ENCODE data around the gene FRMD4A.

Gene FRMD4A

GRCh38 chr10:13678101-13678843, 652.5 kb downstream of the FRMD4A start:
- no peaks in the 10 kb centered on the region for H3K79me1 ChIP-seq (ENCODE audit: low read depth, low read length)
- H4K8ac ChIP-seq (ENCODE audit: low read depth, low read length): no peak overlapping the region
- H3K4ac ChIP-seq (ENCODE audit: low read length): no peak overlapping the region
- no peak overlapping the region for H4K91ac ChIP-seq (ENCODE audit: low read depth, low read length, poor library complexity)
- no peak overlapping the region for H3K23ac ChIP-seq (ENCODE audit: low read depth, low read length, poor library complexity)
- H3K27ac ChIP-seq (replicated peaks; ENCODE audit: low read length): no peak overlapping the region
- H3K9ac ChIP-seq (ENCODE audit: low read depth, low read length, poor library complexity): no peak overlapping the region
- peaks cover 4 to 8% of the 10 kb centered on the region in 2 donors for H3K4me1 ChIP-seq (ENCODE audit: control insufficient read depth in 2 of 2, insufficient read depth in 1 of 2, low read depth in 1 of 2, low read length in 2 of 2)
- H2BK15ac ChIP-seq (ENCODE audit: low read length): no peak overlapping the region
- no peak overlapping the region for H2BK120ac ChIP-seq (ENCODE audit: low read depth, low read length)
- H3K27me3 ChIP-seq (ENCODE audit: control insufficient read depth in 3 of 3, insufficient read depth in 3 of 3, low read depth in 1 of 3, low read length in 3 of 3): no peaks in the 10 kb centered on the region
- no peak overlapping the region for H3K4me3 ChIP-seq (ENCODE audit: low read length in 2 of 2)
- no peak overlapping the region for H2BK12ac ChIP-seq (ENCODE audit: low read length)
- no peak overlapping the region for H2AFZ ChIP-seq (ENCODE audit: low read length)
- no CpG with 5 or more reads among the region's 13 CpGs for WGBS, 2 donors (ENCODE audit: extremely low coverage in 2 of 2, insufficient read length in 2 of 2, insufficient replicate concordance in 1 of 2)
- H3K36me3 ChIP-seq (replicated peaks in 1 of 2; ENCODE audit: control insufficient read depth in 2 of 2, insufficient read depth in 2 of 2, low read length in 2 of 2): peaks cover 3 to 91% of the 10 kb centered on the region in 2 donors
- DNase-seq (ENCODE audit: low spot score): no peak
- no peak overlapping the region for H3K4me2 ChIP-seq (ENCODE audit: insufficient read depth, low read length, poor library complexity, severe bottlenecking)
- H3K18ac ChIP-seq (ENCODE audit: low read length): no peak overlapping the region
- no peaks in the 10 kb centered on the region for H3K9me3 ChIP-seq (replicated peaks in 1 of 2; ENCODE audit: control insufficient read depth in 2 of 2, insufficient read depth in 1 of 2, low read depth in 1 of 2, low read length in 2 of 2)
- no peak overlapping the region for H3K14ac ChIP-seq (ENCODE audit: low read length)
- no peak overlapping the region for H2BK5ac ChIP-seq (ENCODE audit: low read length)
- no peak overlapping the region for H2AK5ac ChIP-seq (ENCODE audit: low read depth, low read length)

GRCh38 chr10:13674645-13675588, 655.8 kb downstream of the FRMD4A start:
- no peak overlapping the region for H3K9ac ChIP-seq (ENCODE audit: low read depth, low read length, poor library complexity)
- peaks cover 2% of the 10 kb centered on the region for H3K79me1 ChIP-seq (ENCODE audit: low read depth, low read length)
- H2BK120ac ChIP-seq (ENCODE audit: low read depth, low read length): no peak overlapping the region
- H2BK12ac ChIP-seq (ENCODE audit: low read length): no peak overlapping the region
- H2AFZ ChIP-seq (ENCODE audit: low read length): no peak overlapping the region
- no peak overlapping the region for H3K14ac ChIP-seq (ENCODE audit: low read length)
- H2AK5ac ChIP-seq (ENCODE audit: low read depth, low read length): no peak overlapping the region
- peaks cover 2 to 17% of the 10 kb centered on the region in 2 donors for H3K9me3 ChIP-seq (replicated peaks in 1 of 2; ENCODE audit: control insufficient read depth in 2 of 2, insufficient read depth in 1 of 2, low read depth in 1 of 2, low read length in 2 of 2)
- no peaks in the 10 kb centered on the region for H3K27me3 ChIP-seq (ENCODE audit: control insufficient read depth in 3 of 3, insufficient read depth in 3 of 3, low read depth in 1 of 3, low read length in 3 of 3)
- H3K4me2 ChIP-seq (ENCODE audit: insufficient read depth, low read length, poor library complexity, severe bottlenecking): no peak overlapping the region
- H3K4ac ChIP-seq (ENCODE audit: low read length): no peak overlapping the region
- DNase-seq (ENCODE audit: low spot score): no peak
- H3K27ac ChIP-seq (replicated peaks; ENCODE audit: low read length): no peak overlapping the region
- no CpG with 5 or more reads among the region's 20 CpGs for WGBS, 2 donors (ENCODE audit: extremely low coverage in 2 of 2, insufficient read length in 2 of 2, insufficient replicate concordance in 1 of 2)
- no peak overlapping the region for H3K23ac ChIP-seq (ENCODE audit: low read depth, low read length, poor library complexity)
- no peak overlapping the region for H2BK15ac ChIP-seq (ENCODE audit: low read length)
- H3K4me1 ChIP-seq (ENCODE audit: control insufficient read depth in 2 of 2, insufficient read depth in 1 of 2, low read depth in 1 of 2, low read length in 2 of 2): peaks cover 13 to 23% of the 10 kb centered on the region in 2 donors
- no peak overlapping the region for H4K91ac ChIP-seq (ENCODE audit: low read depth, low read length, poor library complexity)
- no peak overlapping the region for H3K4me3 ChIP-seq (ENCODE audit: low read length in 2 of 2)
- H4K8ac ChIP-seq (ENCODE audit: low read depth, low read length): no peak overlapping the region
- H3K18ac ChIP-seq (ENCODE audit: low read length): no peak overlapping the region
- peaks cover 2 to 93% of the 10 kb centered on the region in 2 donors for H3K36me3 ChIP-seq (replicated peaks in 1 of 2; ENCODE audit: control insufficient read depth in 2 of 2, insufficient read depth in 2 of 2, low read length in 2 of 2)
- H2BK5ac ChIP-seq (ENCODE audit: low read length): no peak overlapping the region

GRCh38 chr10:13673156-13673555, 657.6 kb downstream of the FRMD4A start:
- Histone ChIP-seq H2BK120ac (ENCODE audit: low read depth, low read length) (no peak overlapping the region), H3K4me1 (ENCODE audit: control insufficient read depth in 2 of 2, insufficient read depth in 1 of 2, low read depth in 1 of 2, low read length in 2 of 2) (peaks cover 13 to 23% of the 10 kb centered on the region in 2 donors), H3K79me1 (ENCODE audit: low read depth, low read length) (peaks cover 2% of the 10 kb centered on the region), H3K27ac (replicated peaks; ENCODE audit: low read length) (peak overlapping the region; percentile 71), H3K27me3 (ENCODE audit: control insufficient read depth in 3 of 3, insufficient read depth in 3 of 3, low read depth in 1 of 3, low read length in 3 of 3) (no peaks in the 10 kb centered on the region), H2BK12ac (ENCODE audit: low read length) (no peak overlapping the region), H4K8ac (ENCODE audit: low read depth, low read length) (no peak overlapping the region), H3K4me3 (ENCODE audit: low read length in 2 of 2) (no peak overlapping the region), H2BK15ac (ENCODE audit: low read length) (peak overlapping the region; percentile 78), H3K9me3 (replicated peaks in 1 of 2; ENCODE audit: control insufficient read depth in 2 of 2, insufficient read depth in 1 of 2, low read depth in 1 of 2, low read length in 2 of 2) (peaks cover 2 to 17% of the 10 kb centered on the region in 2 donors), H3K14ac (ENCODE audit: low read length) (no peak overlapping the region), H3K9ac (ENCODE audit: low read depth, low read length, poor library complexity) (no peak overlapping the region), H3K23ac (ENCODE audit: low read depth, low read length, poor library complexity) (peak overlapping the region; percentile 47), H2AK5ac (ENCODE audit: low read depth, low read length) (no peak overlapping the region), H3K4me2 (ENCODE audit: insufficient read depth, low read length, poor library complexity, severe bottlenecking) (peak overlapping the region; percentile 29), H3K18ac (ENCODE audit: low read length) (peak overlapping the region; percentile 97), H4K91ac (ENCODE audit: low read depth, low read length, poor library complexity) (no peak overlapping the region), H3K4ac (ENCODE audit: low read length) (no peak overlapping the region), H3K36me3 (replicated peaks in 1 of 2; ENCODE audit: control insufficient read depth in 2 of 2, insufficient read depth in 2 of 2, low read length in 2 of 2) (peaks cover 6 to 95% of the 10 kb centered on the region in 2 donors), H2AFZ (ENCODE audit: low read length) (no peak overlapping the region), H2BK5ac (ENCODE audit: low read length) (no peak overlapping the region)
- DNase-seq (ENCODE audit: low spot score): no peak
- no CpG with 5 or more reads among the region's 8 CpGs for WGBS, 2 donors (ENCODE audit: extremely low coverage in 2 of 2, insufficient read length in 2 of 2, insufficient replicate concordance in 1 of 2)

GRCh38 chr10:13672548-13672947, 658.2 kb downstream of the FRMD4A start:
- no peak overlapping the region for H2BK12ac ChIP-seq (ENCODE audit: low read length)
- DNase-seq (ENCODE audit: low spot score): no peak
- H3K9me3 ChIP-seq (replicated peaks in 1 of 2; ENCODE audit: control insufficient read depth in 2 of 2, insufficient read depth in 1 of 2, low read depth in 1 of 2, low read length in 2 of 2): peaks cover 2 to 17% of the 10 kb centered on the region in 2 donors
- H3K4me1 ChIP-seq (ENCODE audit: control insufficient read depth in 2 of 2, insufficient read depth in 1 of 2, low read depth in 1 of 2, low read length in 2 of 2): peaks cover 13 to 23% of the 10 kb centered on the region in 2 donors
- no peak overlapping the region for H3K14ac ChIP-seq (ENCODE audit: low read length)
- H3K79me1 ChIP-seq (ENCODE audit: low read depth, low read length): peaks cover 2% of the 10 kb centered on the region
- H2AK5ac ChIP-seq (ENCODE audit: low read depth, low read length): no peak overlapping the region
- no peak overlapping the region for H2BK15ac ChIP-seq (ENCODE audit: low read length)
- H2AFZ ChIP-seq (ENCODE audit: low read length): no peak overlapping the region
- no CpG with 5 or more reads among the region's 7 CpGs for WGBS, 2 donors (ENCODE audit: extremely low coverage in 2 of 2, insufficient read length in 2 of 2, insufficient replicate concordance in 1 of 2)
- H3K18ac ChIP-seq (ENCODE audit: low read length): no peak overlapping the region
- peaks cover 8 to 95% of the 10 kb centered on the region in 2 donors for H3K36me3 ChIP-seq (replicated peaks in 1 of 2; ENCODE audit: control insufficient read depth in 2 of 2, insufficient read depth in 2 of 2, low read length in 2 of 2)
- H3K23ac ChIP-seq (ENCODE audit: low read depth, low read length, poor library complexity): no peak overlapping the region
- no peak overlapping the region for H2BK120ac ChIP-seq (ENCODE audit: low read depth, low read length)
- H3K4me3 ChIP-seq (ENCODE audit: low read length in 2 of 2): no peak overlapping the region
- H2BK5ac ChIP-seq (ENCODE audit: low read length): no peak overlapping the region
- H3K27ac ChIP-seq (replicated peaks; ENCODE audit: low read length): peak overlapping the region; percentile 71
- no peak overlapping the region for H4K8ac ChIP-seq (ENCODE audit: low read depth, low read length)
- H4K91ac ChIP-seq (ENCODE audit: low read depth, low read length, poor library complexity): no peak overlapping the region
- H3K27me3 ChIP-seq (ENCODE audit: control insufficient read depth in 3 of 3, insufficient read depth in 3 of 3, low read depth in 1 of 3, low read length in 3 of 3): no peaks in the 10 kb centered on the region
- no peak overlapping the region for H3K9ac ChIP-seq (ENCODE audit: low read depth, low read length, poor library complexity)
- H3K4ac ChIP-seq (ENCODE audit: low read length): no peak overlapping the region
- H3K4me2 ChIP-seq (ENCODE audit: insufficient read depth, low read length, poor library complexity, severe bottlenecking): no peak overlapping the region

Measured in neuronal stem cell (in vitro differentiated cells).